ENCODE results near the gene TMEM233.

Gene TMEM233

GRCh38 chr12:119683413-119683812, 89.8 kb downstream of the TMEM233 start:
- no peak for DNase-seq

- no peak for DNase-seq
Observed at GRCh38 chr12:119683816-119684215, 90.2 kb downstream of the TMEM233 start.

DNA sequence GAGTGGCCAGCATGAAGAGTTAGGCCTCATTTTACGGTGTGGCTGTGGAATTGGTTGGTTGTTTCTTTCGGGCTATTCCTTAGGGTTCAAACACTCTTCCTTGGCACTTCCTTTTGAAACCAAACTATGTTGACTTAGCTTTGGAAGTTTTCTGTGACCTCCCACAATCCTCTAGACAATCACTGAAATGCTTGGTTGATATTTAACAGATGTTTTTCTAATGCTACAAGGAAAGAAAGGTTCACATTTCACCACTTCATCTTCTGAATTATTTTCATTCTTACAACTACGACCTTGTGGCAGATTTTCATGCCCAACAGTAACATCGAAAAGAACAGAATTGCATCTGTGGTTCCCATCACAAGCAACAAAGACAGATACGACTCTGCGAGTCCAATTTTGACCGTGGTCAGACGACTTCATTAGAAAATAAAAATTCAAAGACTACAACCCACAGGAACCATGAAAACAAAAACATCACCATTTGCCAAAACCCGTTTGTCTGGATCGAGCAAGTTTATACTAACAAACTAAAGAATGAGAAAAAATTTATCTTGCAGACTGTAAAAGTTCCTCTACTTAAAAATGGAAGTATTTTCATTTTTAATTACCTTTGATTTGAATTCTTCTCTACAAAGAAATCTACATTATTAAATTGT, 91.3 kb downstream of the TMEM233 start:
- DNase-seq, result no peak

DNA sequence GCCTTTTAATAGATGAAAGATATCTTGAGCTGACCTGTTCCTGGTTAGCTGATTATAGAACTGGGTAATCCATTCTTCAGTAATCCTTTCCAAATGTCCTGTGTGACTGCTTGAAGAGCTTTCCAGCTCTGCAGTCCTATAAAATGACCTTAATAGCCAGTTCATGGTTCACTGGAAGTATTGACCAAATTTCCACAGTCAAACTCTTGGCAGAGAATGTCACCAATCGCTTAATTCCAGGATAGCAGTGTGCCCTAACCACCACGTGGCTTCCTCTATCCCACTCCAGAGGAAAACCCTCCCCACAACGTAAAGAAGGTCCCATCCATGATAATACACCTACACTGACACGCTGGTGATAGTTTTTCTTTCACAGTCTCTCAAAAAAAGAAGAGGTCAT, 91.8 kb downstream of the TMEM233 start:
- DNase-seq, result no peak

DNA sequence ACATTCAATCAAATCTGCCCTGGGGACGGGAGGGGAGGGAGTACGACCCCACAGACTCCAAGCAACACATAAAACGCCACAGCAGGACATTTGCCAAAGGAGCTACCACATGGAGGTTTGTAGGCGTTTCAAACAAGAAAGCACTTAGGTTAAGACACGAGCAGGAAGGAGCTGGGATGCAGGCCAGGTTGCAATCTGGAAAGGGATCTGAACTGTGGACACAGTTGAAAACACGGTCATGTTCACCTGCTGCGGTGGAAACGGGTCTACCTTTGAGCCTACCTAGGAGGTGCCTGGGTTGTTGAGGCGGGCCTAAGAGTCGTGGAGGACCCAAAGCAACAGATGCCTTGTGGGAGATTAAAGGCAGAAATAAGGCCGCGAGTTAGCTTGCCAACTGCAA, 92.8 kb downstream of the TMEM233 start:
- DNase-seq, result no peak

DNA sequence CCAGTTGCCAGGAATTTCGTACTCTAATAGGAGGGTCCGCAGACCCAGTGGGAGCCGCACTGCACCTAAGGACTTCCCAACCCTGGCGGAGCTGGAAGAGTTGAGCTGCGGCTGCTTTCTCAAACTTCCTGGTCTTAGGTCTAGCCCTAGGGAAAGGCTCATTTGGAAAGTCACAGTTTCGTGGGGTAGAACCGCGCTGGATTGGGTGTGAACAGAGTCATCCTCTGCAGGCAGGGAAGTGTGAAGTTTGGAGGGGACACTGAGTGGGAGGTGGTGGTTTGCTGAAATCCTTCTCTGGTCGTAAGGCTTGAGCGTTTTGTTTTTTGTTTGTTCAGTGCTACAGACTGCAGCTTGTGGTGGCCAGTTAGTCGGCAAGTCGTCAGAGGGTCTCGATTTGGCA, 93.2 kb downstream of the TMEM233 start:
- no peak for DNase-seq

DNA sequence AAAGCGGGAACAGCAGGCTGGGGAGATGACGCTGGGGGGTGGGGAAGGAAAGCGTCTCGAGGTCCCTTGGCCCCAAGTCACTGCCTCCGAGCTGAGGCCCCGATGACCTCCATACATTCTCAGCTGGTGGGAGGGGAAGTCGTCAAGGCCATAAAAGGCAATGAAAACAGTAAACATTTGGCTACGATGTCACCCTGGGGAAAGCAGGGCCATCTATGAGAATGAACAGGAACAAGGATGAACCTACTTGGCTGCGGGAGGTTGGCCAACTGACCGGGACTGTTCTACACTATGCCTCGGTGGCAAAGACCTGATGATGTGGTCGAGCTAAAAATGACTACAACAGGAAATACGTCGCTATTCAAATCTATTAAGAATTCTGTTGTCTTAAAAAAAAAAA, 93.8 kb downstream of the TMEM233 start:
- DNase-seq, result no peak

DNA sequence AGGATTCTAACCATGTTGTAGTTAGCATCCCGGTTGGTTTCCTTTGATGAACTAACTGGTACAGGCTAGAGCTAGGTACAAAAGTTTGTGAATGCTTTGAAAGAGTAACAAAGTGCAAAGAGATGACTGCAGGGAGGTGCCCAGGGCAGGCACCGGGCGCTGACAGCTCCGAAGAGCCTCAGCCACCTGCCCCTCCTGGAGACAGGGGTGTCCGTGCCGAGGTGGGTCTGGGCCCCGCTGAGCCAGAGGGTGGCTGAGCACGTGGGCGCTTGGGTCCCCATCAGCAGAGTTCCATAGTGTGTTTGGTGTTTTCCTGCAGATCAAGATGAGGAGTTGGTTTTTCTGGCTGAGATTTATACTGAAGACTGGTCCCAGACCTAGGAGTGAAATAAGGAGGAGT, 94.3 kb downstream of the TMEM233 start:
- no peak for DNase-seq

GRCh38 chr12:119689935-119690500, 96.4 kb downstream of the TMEM233 start:
- no peak for DNase-seq

- no peak for DNase-seq
Observed at GRCh38 chr12:119691202-119691810, 97.7 kb downstream of the TMEM233 start.

- no peak for DNase-seq
Observed at GRCh38 chr12:119692410-119692809, 98.8 kb downstream of the TMEM233 start.
